MM.1S (cell line): Measurements from ENCODE around the gene ZNF275.

Source experiments
- EZH2 ChIP-seq: fragments of 300-600 bp; sonication (generic); optimal IDR thresholded peaks from 2 replicates; pipeline ENCODE3; 2017; ENCODE audit warnings: low read depth, mild to moderate bottlenecking, antibody characterized with exemption, low read length, mixed read lengths
- EZH2phosphoT487 ChIP-seq: fragments of 300-600 bp; sonication (generic); IDR thresholded peaks from 2 replicates; pipeline ENCODE4 v1.6.1; 2018; ENCODE audit warnings: antibody characterized with exemption, low read length
- TF ChIP-seq, protein P1 (sequence below): fragments of 300-600 bp; sonication (generic); IDR thresholded peaks from 2 replicates; pipeline ENCODE4 v1.5.1; 2016; ENCODE audit warnings: antibody characterized with exemption, low read length, mixed read lengths

DNA sequence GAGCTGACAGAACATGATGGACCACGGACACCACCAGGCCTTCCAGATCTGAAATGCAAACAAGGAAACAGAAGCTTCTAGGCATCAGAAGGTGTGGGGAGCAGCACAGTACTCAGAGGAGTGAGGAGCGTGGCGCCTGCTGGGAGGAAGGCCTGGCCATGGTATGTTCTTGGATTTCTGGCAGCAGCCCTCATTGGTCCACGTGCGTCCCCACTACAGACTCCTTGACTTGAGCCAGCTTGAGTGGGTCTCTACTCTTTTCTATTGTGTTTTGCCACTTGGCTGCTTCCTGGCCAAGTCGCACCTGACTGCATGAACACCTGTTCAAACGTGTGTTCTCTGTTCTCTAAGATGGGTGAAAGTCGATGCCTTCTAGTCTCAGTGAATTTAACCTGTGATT is 18.0 kb downstream of the ZNF275 start:
- TF ChIP-seq EZH2 (no peak), EZH2phosphoT487 (no peak)
- TF ChIP-seq, protein P1, sequence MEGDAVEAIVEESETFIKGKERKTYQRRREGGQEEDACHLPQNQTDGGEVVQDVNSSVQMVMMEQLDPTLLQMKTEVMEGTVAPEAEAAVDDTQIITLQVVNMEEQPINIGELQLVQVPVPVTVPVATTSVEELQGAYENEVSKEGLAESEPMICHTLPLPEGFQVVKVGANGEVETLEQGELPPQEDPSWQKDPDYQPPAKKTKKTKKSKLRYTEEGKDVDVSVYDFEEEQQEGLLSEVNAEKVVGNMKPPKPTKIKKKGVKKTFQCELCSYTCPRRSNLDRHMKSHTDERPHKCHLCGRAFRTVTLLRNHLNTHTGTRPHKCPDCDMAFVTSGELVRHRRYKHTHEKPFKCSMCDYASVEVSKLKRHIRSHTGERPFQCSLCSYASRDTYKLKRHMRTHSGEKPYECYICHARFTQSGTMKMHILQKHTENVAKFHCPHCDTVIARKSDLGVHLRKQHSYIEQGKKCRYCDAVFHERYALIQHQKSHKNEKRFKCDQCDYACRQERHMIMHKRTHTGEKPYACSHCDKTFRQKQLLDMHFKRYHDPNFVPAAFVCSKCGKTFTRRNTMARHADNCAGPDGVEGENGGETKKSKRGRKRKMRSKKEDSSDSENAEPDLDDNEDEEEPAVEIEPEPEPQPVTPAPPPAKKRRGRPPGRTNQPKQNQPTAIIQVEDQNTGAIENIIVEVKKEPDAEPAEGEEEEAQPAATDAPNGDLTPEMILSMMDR = no peak
